HTR-8/SVneo (cell line): ENCODE measurements around the gene RAP1B.

ENCODE experiments used
- DNase-seq: peaks from one replicate; pipeline ENCODE4 v3.0.0; 2011; ENCODE audit warnings: low spot score, mixed read lengths; ENCODE audit not compliant: insufficient read length
- FAIRE-seq: peaks from 2 replicates; lab custom pipeline; 2011; peaks lifted over from hg19 to GRCh38; lab: Jason Lieb, UNC

The RAP1B gene

GRCh38 chr12:68611094-68611805 lies 551 bp downstream of the RAP1B start:
- DNase-seq (no peak), FAIRE-seq (no peak)

- DNase-seq = no peak
- FAIRE-seq = no peak
Observed at GRCh38 chr12:68611806-68612160, 1.1 kb downstream of the RAP1B start.

DNA sequence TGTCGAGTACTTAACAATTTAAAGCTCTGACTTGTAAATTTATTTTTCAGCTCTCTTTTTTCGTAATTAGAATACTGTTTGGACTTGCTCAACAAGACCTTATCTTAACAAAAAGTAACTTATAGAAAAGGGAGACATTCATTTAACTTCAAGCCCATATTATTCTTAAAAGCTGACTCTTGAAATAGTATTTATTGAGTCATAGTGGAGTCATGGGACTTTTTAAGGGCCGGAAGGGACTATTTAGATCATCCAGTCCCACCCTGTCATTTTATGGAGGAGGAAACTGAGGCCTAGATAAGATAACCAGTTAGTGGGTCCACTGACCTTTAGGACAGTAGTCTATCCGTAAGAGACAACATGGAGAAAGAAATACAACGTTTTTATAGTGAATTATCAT lies 1.5 kb downstream of the RAP1B start:
- FAIRE-seq = no peak
- DNase-seq = no peak

DNA sequence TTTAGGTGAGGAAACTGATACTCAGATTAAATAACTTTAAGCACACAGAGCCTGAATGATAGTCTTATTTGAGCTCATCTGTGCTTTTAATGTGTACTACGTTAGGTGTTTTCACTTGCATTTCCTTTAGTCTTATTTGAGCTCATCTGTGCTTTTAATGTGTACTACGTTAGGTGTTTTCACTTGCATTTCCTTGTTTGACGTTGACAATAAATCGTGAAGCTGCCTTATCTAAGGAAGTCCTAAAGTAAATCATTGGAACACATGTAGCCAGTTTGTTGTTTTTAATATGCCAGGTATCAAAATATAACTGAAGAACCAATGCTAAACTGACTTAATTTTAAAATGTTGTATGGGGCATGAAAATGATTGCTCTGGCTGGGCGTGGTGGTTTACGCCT lies 2.0 kb downstream of the RAP1B start:
- FAIRE-seq (no peak), DNase-seq (no peak)

DNA sequence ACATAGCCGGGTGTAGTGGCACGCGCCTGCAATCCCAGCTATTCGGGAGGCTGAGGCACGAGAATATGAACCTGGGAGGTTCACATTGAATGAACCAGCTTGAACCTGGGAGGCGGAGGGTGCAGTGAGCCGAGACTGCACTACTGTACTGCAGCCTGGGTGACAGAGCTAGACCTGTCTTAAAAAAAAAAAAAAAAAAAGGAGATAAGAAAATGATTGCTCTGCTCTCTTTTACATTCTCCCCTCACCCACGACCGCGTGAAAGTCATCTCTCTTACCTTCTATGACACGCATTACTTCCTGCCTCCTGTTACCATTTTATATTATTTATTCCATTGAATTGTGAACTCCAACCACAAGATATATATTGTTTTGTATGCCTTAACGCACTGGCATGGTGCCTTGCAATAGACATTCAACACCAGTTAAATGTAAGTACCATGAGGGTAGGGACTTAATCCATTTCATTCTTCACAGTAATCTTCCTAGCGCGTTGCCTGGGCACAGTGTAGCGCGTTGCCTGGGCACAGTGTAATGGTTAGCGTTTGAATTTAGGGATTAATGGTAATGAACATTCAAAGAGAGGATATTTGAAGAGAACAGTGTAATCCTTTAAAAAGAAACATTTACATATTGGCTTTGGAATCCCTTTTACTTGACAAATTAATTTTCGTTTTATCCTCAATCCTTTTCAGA lies 2.7 kb downstream of the RAP1B start:
- no peak for DNase-seq

DNA sequence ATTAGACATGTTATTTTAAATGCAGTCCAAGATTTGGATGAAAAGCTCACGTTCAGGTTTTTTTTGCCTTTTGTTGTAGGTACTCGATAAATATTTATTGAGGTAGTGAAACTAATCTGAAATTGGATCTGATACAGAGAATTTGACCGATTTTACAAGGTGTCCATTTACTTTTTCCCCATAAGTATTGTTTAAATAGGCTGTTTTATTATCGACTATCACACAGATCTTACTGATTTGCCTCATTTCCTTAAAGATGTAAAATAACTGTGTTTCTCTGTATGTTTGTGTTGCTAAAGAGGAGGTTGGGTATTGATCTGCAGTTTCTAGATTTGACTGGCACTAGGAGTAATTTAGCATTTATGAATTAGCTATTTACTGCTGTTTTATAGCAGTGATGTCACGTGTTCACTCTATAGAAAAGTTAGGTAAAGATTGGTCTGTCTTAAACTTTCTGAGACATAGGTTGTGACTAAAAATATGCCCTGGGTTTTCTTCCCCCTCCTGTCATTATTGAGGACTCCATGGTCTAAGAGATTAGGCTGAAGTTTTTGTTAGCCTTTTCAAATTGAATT lies 3.5 kb downstream of the RAP1B start:
- DNase-seq (no peak), FAIRE-seq (no peak)

More for the DNA sequence above, 2.7 kb downstream of the RAP1B start:
- FAIRE-seq = no peak

DNA sequence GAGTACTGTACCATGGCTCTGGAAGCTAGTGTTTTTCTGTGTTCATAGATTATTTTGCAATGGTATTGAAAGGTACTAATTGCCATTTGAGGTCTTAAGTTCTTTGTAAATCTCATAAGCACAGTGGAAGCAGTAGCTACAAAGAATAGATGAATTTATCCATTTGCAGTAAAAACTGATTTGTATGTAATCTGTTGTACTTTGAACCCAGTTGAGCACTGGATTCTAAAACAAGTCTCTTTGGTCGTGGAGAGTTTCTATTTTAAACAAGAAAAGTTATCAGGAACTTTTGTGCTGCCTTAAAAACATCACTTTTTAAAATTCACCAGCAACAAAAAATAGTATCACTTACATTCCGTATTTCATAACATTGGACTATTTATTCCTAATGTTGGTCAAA lies 4.1 kb downstream of the RAP1B start:
- DNase-seq (no peak), FAIRE-seq (no peak)

- FAIRE-seq = no peak
- DNase-seq = no peak
Observed at GRCh38 chr12:68617160-68617926, 6.6 kb downstream of the RAP1B start.

- DNase-seq (no peak), FAIRE-seq (no peak)
Observed at GRCh38 chr12:68619541-68619940, 8.8 kb downstream of the RAP1B start.

GRCh38 chr12:68620519-68621471 lies 10.1 kb downstream of the RAP1B start:
- FAIRE-seq (no peak), DNase-seq (no peak)

DNA sequence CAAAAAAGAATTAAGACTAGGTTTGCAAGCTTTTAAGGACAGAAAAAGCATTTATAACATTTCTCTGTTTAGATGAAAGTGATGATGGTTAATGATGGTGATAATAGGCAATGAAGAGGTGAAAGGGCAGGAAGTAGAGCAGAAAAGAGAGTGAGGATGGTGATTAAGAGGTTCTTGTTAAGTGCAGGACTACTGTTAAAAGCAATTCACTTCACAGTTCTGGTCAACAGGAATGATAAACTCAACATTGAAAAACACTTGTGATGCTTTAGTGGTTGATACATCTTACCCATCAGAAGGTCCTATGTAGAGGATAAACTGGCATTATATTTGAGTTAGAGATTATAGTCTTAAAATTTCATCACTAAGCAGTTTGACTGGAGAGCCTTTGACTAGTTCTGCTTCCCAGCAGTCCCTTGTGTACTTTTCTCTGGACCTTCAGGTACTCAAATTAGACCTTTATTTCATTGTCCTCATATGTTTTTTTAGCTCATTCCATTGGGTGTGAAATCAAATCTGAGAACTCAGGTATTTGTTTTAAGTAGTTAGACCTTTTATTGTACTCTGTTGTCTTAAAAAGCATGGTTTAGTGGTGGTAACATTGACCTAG lies 10.9 kb downstream of the RAP1B start:
- DNase-seq (no peak), FAIRE-seq (no peak)

- DNase-seq (no peak), FAIRE-seq (no peak)
Observed at GRCh38 chr12:68622250-68622649, 11.6 kb downstream of the RAP1B start.

DNA sequence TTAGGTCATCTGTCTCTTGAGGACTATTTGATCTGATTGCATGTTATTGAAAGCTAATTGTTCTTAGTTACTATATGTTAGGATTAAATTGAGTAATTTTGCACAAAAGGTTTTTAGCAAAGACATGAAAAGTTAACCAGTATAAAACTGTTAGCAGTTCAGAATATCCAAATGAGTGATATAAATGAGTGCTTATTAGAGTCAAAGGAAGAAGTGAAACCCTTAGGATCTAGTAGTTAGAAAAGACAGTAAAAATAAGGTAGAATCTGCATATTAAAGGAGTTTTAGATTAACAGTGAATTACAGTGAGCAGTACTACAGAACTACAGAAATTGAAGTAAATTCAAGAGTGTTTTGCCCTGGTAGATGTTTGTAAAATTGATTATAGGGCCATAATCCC lies 12.4 kb downstream of the RAP1B start:
- FAIRE-seq = no peak

DNA sequence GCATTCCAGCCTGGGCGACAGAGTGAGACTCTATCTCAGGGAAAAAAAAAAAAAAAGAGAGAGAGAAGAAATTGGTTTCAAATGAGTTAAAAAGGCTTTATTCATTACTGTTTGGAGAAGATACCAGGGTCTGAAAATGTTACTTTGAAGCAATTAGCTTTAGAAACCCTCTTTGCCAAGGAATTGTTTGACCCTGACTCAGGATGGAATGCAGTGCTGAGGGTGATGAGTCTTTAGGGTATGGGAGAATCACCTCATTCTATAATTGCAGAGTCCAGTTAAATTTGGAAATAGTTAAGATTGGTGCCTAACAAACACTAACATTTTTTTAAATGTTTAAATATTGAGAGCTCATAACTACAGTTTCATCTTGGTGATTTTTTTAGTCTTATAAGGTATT lies 13.3 kb downstream of the RAP1B start:
- DNase-seq (no peak), FAIRE-seq (no peak)

More for the DNA sequence above, 12.4 kb downstream of the RAP1B start:
- no peak for DNase-seq

GRCh38 chr12:68624933-68625332 lies 14.2 kb downstream of the RAP1B start:
- DNase-seq (no peak), FAIRE-seq (no peak)

GRCh38 chr12:68627673-68628319 lies 17.1 kb downstream of the RAP1B start:
- FAIRE-seq = no peak
- DNase-seq = no peak

GRCh38 chr12:68628698-68629097 lies 18.0 kb downstream of the RAP1B start:
- FAIRE-seq (no peak), DNase-seq (no peak)

- FAIRE-seq (no peak), DNase-seq (no peak)
Observed at GRCh38 chr12:68630050-68630449, 19.4 kb downstream of the RAP1B start.

- FAIRE-seq (no peak), DNase-seq (no peak)
Observed at GRCh38 chr12:68630598-68630997, 19.9 kb downstream of the RAP1B start.
